Measurements from ENCODE around the gene GARIN3. TPM values are rescaled to one million over a fixed set of nuclear protein-coding genes. Genes with fewer than 3 reads are reported as not detected.
"Not testable (repeated sequence)": the region's sequence is repeated elsewhere in the genome, so short reads cannot be mapped to it uniquely, and the experiment has no call there.

Gene GARIN3
- total RNA-seq, 1 donor from 2014 or later: not detected

DNA sequence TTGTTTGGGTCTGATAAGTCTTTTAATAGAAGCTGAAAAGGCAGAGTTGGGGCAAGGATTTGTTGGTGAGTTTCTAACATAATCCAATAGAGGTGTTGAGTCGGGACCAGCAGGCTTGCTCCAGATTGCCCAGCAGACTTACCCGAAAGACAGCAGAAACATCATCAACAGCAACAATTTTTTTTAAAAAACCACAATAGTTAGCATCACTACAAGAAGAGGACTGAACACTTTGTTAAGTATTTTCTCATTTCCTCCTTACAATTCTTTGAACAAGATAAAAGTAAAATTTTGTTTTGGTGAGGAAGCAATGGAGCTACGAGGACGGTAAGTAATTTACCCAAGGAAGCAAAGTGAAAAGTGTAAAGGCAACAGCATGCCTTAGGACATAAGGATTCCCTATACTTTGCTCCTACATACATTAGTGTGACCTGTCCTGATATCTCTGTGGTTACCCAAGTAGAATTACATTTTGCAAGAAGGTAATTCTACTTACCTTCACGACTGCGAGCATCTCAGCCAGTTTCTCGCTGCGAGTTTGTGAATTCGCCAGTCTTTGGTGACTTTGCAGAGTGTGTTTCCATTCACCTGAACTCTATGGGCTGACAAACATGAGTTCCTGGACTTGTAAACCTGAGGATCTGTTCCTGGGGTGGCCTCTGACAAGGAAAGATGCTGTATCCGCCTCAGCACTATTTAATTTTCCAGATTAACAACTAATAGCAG, 27.8 kb upstream of the GARIN3 start:
- TF ChIP-seq, protein P1, sequence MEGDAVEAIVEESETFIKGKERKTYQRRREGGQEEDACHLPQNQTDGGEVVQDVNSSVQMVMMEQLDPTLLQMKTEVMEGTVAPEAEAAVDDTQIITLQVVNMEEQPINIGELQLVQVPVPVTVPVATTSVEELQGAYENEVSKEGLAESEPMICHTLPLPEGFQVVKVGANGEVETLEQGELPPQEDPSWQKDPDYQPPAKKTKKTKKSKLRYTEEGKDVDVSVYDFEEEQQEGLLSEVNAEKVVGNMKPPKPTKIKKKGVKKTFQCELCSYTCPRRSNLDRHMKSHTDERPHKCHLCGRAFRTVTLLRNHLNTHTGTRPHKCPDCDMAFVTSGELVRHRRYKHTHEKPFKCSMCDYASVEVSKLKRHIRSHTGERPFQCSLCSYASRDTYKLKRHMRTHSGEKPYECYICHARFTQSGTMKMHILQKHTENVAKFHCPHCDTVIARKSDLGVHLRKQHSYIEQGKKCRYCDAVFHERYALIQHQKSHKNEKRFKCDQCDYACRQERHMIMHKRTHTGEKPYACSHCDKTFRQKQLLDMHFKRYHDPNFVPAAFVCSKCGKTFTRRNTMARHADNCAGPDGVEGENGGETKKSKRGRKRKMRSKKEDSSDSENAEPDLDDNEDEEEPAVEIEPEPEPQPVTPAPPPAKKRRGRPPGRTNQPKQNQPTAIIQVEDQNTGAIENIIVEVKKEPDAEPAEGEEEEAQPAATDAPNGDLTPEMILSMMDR (IDR thresholded peaks at IDR 0.05): no peak
- CTCF ChIA-PET: interaction anchor here (0.9 kb wide), 1 partner anchor 59 kb away, joined by 3 read pairs; no protein-coding TSS in a partner anchor
- Mint-ChIP-seq H3K9me3 (no peaks in the 10 kb centered on the region), H3K27ac (no peak overlapping the region), H3K4me3 (no peak overlapping the region), H3K4me1 (peaks cover 7% of the 10 kb centered on the region), H3K36me3 (ENCODE audit: low read depth) (no peaks in the 10 kb centered on the region), H3K27me3 (peaks cover 4% of the 10 kb centered on the region)
- POLR2A ChIA-PET: no interaction called here
- intact Hi-C loops (cut with micrococcal nuclease): no loop called here
- no peak for ATAC-seq (ENCODE audit: low read depth)
- no peak for DNase-seq

DNA sequence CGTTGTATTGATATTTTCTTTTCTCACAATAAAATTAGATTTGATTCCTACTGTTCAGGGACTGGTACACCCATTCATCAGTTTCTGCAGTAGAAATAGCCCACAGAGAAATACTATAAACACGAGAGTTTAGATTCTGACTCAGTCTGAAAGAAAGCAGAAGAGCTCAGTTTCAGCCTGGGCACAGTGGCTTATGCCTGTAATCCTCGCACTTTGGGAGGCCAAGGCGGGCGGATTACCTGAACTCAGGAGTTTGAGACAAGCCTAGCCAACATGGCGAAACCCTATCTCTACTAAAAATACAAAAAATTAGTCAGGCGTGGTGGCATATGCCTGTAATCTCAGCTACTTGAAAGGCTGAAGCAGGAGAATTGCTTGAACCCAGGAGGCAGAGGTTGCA, 23.2 kb upstream of the GARIN3 start:
- CTCF ChIA-PET: interaction anchor here (0.6 kb wide), 1 partner anchor 65 kb away, joined by 3 read pairs; no protein-coding TSS in a partner anchor
- DNase-seq: no peak
- Mint-ChIP-seq H3K4me3 (no peak overlapping the region), H3K36me3 (ENCODE audit: low read depth) (no peaks in the 10 kb centered on the region), H3K9me3 (no peaks in the 10 kb centered on the region), H3K4me1 (no peaks in the 10 kb centered on the region), H3K27me3 (peaks cover 4% of the 10 kb centered on the region), H3K27ac (no peak overlapping the region)
- POLR2A ChIA-PET: no interaction called here
- ATAC-seq (ENCODE audit: low read depth): no peak
- intact Hi-C loops (cut with micrococcal nuclease): no loop called here
- TF ChIP-seq, protein P1 (IDR thresholded peaks at IDR 0.05): no peak

DNA sequence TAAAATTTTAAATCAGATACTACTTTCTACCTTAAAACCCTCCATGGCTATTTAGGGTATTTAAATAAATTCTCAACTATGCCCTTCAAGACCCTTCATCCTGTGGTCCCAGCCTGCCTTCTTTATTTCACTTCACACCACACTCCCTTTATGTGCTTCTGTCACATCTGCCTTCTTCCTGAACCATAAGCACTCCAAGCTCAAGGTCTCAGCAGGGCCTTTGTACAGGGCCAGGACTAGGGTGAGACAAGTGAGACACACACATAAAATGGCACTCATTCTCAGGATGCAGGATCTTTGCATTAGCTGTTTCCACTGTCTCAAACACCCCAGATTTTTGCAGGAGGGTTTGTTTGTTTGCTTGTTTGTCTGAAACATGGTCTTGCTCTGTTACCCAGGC, 22.2 kb upstream of the GARIN3 start:
- no peak for DNase-seq
- Mint-ChIP-seq H3K9me3 (no peaks in the 10 kb centered on the region), H3K27me3 (peaks cover 4% of the 10 kb centered on the region), H3K36me3 (ENCODE audit: low read depth) (no peaks in the 10 kb centered on the region), H3K4me1 (no peaks in the 10 kb centered on the region), H3K27ac (no peak overlapping the region), H3K4me3 (no peak overlapping the region)
- POLR2A ChIA-PET: no interaction called here
- CTCF ChIA-PET: no interaction called here
- ATAC-seq (ENCODE audit: low read depth): no peak
- intact Hi-C loops (cut with micrococcal nuclease): no loop called here
- TF ChIP-seq, protein P1 (IDR thresholded peaks at IDR 0.05): no peak

DNA sequence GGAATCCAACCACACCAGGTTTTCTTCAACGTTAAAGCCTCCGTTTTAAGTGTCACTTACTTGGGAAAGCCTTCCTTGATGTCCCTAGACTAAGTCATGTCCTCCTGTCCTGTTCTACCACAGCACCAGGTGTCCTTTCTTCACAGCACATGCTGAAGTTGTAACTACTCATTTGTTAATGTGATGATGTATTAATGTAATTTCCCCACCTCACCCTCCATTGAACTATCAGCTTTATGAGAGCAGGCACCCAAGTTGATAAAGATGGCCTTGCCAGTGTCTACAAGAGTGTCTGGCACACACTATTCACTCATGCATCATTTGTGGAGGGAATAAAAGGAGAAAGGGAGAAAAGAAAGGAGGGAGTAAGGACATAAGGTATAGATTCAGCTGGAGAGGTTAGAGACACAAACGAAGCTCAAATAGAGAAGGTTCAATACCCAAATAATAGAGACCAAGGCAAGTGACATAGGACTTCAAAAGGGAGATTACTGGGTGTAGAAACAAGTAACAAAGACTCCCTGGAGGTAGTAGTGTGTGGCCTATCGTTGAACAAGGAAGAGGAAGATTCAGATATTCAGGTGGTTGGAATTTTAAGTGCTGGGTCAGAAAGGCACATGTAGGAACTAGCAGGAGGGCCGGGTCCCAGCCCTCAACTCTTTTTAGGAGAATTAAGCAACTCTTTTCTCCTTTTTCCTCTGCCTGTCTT, 21.1 kb upstream of the GARIN3 start:
- Mint-ChIP-seq H3K36me3 (ENCODE audit: low read depth) (no peaks in the 10 kb centered on the region), H3K9me3 (no peaks in the 10 kb centered on the region), H3K27ac (no peak overlapping the region), H3K4me1 (no peaks in the 10 kb centered on the region), H3K4me3 (no peak overlapping the region), H3K27me3 (peaks cover 4% of the 10 kb centered on the region)
- TF ChIP-seq, protein P1 (IDR thresholded peaks at IDR 0.05): no peak
- ATAC-seq (ENCODE audit: low read depth): no peak
- intact Hi-C loops (cut with micrococcal nuclease): no loop called here
- DNase-seq: no peak
- CTCF ChIA-PET: interaction anchor here (1.0 kb wide), 1 partner anchor 67 kb away, joined by 3 read pairs; no protein-coding TSS in a partner anchor
- POLR2A ChIA-PET: no interaction called here

DNA sequence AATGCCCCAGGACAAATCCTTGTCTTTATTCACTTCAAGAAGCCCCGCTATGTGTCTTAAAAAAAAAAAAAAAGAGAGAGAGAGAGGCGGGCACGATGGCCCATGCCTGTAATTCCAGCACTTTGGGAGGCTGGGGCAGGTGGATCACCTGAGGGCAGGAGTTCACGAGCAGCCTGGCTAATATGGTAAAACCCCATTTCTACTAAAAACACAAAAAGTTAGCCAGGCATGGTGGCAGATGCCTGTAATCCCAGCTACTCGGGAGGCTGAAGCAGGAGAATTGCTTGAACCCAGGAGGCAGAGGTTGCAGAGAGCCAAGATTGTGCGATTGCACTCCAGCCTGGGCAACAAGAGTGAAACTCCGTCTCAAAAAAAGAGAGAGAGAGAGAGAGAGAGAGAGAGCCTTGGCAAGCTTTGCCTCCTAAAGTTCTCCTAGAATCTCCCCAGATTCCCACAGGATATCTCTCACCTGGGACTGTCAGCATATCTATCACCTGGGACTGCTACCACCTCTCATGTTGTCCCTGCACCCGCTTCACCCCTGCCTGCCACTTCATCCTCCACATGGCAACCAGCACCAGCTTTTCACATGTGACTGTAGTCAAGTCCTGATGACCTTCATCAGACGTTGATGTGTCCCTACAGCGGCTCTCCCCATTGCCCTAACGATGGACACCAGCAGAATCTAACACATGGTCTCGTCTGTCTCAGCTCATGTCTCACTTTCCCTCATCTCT, 20.4 kb upstream of the GARIN3 start:
- H3K36me3 Mint-ChIP-seq (ENCODE audit: low read depth): no peaks in the 10 kb centered on the region
- H3K27ac Mint-ChIP-seq: no peak overlapping the region
- no peaks in the 10 kb centered on the region for H3K4me1 Mint-ChIP-seq
- H3K27me3 Mint-ChIP-seq: no peaks in the 10 kb centered on the region
- no peak for DNase-seq
- intact Hi-C loops (cut with micrococcal nuclease): no loop called here
- ChIA-PET CTCF (interaction anchor here (1.0 kb wide), 1 partner anchor 67 kb away, joined by 3 read pairs; no protein-coding TSS in a partner anchor), POLR2A (no interaction called here)
- TF ChIP-seq, protein P1 (IDR thresholded peaks at IDR 0.05): no peak
- no peak overlapping the region for H3K4me3 Mint-ChIP-seq
- no peak for ATAC-seq (ENCODE audit: low read depth)
- no peaks in the 10 kb centered on the region for H3K9me3 Mint-ChIP-seq

DNA sequence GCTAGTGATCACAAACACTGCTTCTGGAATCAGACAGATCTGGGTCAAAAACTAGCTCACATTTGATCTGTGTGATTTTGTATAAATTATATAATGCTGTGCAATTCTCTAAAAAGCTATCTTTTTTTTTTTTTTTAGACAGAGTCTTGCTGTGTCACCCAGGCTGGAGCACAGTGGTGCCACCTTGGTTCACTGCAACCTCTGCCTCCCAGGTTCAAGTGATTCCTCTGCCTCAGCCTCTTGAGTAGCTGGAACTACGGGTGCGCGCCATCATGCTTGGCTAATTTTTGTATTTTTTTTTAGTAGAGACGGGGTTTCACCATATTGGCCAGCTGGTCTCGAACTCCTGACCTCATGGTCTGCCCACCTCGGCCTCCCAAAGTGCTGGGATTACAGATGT, 19.1 kb upstream of the GARIN3 start:
- ATAC-seq (ENCODE audit: low read depth); H3K36me3 Mint-ChIP-seq (ENCODE audit: low read depth); H3K27ac Mint-ChIP-seq; H3K4me1 Mint-ChIP-seq; H3K4me3 Mint-ChIP-seq; intact Hi-C loops (cut with micrococcal nuclease); H3K27me3 Mint-ChIP-seq; CTCF ChIA-PET; H3K9me3 Mint-ChIP-seq; POLR2A ChIA-PET; DNase-seq: not testable (repeated sequence)
